Psoas muscle (tissue), 8 donors: ENCODE data around the gene DNAJB2. TPM values are rescaled to one million over a fixed set of nuclear protein-coding genes. Genes with fewer than 3 reads are reported as not detected.

Source experiments
- ATAC-seq, 4 donors: fragments of 200-7000 bp; cut with Tn5 transposase; one replicate each; pipeline ENCODE4 v1.9.1; 2020; ENCODE audit warnings: moderate library complexity in 3 of 4, mild to moderate bottlenecking in 2 of 4
- DNase-seq, 2 donors: peaks; one replicate each; pipeline ENCODE4 v3.0.0-alpha.2; 2020
- H3K27ac ChIP-seq: fragments of 200-600 bp; one replicate; pipeline ENCODE4 v1.8.0; 2022
- H3K27me3 ChIP-seq, 3 donors: fragments of 200-600 bp in 1 of 3; one replicate each; pipeline versions ENCODE4 v1.6.1 to v1.8.0; 2013 to 2022; ENCODE audit warnings: low read length in 2 of 3, mild to moderate bottlenecking in 2 of 3, moderate library complexity in 1 of 3; ENCODE audit not compliant: insufficient read depth in 3 of 3
- H3K36me3 ChIP-seq, 2 donors: fragments of 200-600 bp in 1 of 2; one replicate each; pipeline versions ENCODE4 v1.6.1 to v1.8.0; 2013 to 2022; ENCODE audit warnings: low read depth in 1 of 2, mild to moderate bottlenecking in 1 of 2, moderate library complexity in 1 of 2; ENCODE audit not compliant: insufficient read depth in 1 of 2
- H3K4me1 ChIP-seq: fragments of 200-600 bp; one replicate; pipeline ENCODE4 v1.8.0; 2022
- H3K4me3 ChIP-seq: fragments of 200-600 bp; one replicate; pipeline ENCODE4 v1.8.0; 2022; ENCODE audit warnings: mild to moderate bottlenecking
- H3K9me3 ChIP-seq: fragments of 200-600 bp; one replicate; pipeline ENCODE4 v1.8.0; 2022
- WGBS, 3 donors: extraction: QIAGEN DNeasy Blood & Tissue Kit; methylation state at CpG; one replicate each; pipeline versions ENCODE4 v1.1.6 to v1.1.7; 2013; 5-methylcytosine and 5-hydroxymethylcytosine counted together
- intact Hi-C, 2 donors: fragments of 100-400 bp; cut with DNase I; formaldehyde crosslinking; loops; one replicate each; pipeline versions ENCODE4 v1.11.0 to v1.14.2; 2022
- polyA plus RNA-seq, 3 donors: library from polyadenylated mRNA; stranded (reverse); fragments of 200-250 nt; gene quantifications; one replicate each; pipeline ENCODE4 v1.2.3, GENCODE V29; 2013
- total RNA-seq, 4 donors: library from RNA; stranded (reverse); fragmentation: NEBNext Ultra II Directional in 2 of 4; extraction: Animal tissue kit (Norgen Biotek cat#: 25700) in 2 of 4; gene quantifications; one replicate each; pipeline versions ENCODE4 v1.2.1 to v1.2.4, GENCODE V29; 2021 to 2023
- TF ChIP-seq, protein P1 (sequence below): fragments of 200-600 bp; IDR thresholded peaks from one replicate; pipeline ENCODE4 v1.8.0; 2022; ENCODE audit warnings: antibody characterized with exemption
- donor health status: healthy with polysubstance abuse.
- donor health status: DM: no; HTN: no; CAD: no; lungs with moderate emphysema.
- donor health status: Bipolar disorder and iron deficiency.
- donor health status: healthy.
- donor health status: DM: yes; HTN: yes; CAD: no.
- donor health status: DM: no; HTN: no; CAD: no.
- donor health status: DM: no; HTN: no; CAD: no.
- donor health status: DM: yes; HTN: yes; CAD: no.

The DNAJB2 gene
- total and polyA plus RNA-seq, 7 donors, result 93.1 to 204 (median 105) TPM

DNA sequence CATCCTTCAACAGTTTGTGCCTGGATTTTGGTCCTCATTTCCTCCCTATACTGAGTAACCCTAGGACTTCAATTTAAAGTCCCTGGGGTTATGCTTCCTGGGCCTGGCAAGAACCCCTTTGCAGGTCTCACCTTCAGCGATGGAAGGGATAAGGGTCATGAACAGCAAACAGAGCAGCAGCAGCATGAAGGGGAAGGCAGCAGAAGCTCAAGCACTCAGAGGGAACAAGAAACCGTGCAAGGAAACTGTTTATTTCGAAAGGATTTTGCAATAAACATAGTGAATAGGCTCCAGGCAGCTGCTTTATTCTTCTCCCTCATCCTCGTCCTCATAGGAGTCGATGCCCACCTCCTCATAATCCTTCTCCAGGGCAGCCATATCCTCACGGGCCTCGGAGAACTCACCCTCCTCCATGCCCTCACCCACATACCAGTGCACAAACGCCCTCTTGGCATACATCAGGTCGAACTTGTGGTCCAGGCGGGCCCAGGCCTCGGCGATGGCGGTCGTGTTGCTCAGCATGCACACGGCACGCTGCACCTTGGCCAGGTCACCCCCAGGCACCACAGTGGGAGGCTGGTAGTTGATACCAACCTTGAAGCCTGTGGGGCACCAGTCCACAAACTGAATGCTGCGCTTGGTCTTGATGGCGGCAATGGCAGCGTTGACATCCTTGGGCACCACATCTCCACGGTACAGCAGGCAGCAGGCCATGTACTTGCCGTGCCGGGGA, 29.0 kb upstream of the DNAJB2 start:
- ATAC-seq (no peak), DNase-seq (no peak)
- no peaks in the 10 kb centered on the region for H3K9me3 ChIP-seq
- no peaks in the 10 kb centered on the region for H3K27me3 ChIP-seq
- H3K4me3 ChIP-seq, result peak overlapping the region; percentile 75
- intact Hi-C loops, result no loop called here
- TF ChIP-seq, protein P1, sequence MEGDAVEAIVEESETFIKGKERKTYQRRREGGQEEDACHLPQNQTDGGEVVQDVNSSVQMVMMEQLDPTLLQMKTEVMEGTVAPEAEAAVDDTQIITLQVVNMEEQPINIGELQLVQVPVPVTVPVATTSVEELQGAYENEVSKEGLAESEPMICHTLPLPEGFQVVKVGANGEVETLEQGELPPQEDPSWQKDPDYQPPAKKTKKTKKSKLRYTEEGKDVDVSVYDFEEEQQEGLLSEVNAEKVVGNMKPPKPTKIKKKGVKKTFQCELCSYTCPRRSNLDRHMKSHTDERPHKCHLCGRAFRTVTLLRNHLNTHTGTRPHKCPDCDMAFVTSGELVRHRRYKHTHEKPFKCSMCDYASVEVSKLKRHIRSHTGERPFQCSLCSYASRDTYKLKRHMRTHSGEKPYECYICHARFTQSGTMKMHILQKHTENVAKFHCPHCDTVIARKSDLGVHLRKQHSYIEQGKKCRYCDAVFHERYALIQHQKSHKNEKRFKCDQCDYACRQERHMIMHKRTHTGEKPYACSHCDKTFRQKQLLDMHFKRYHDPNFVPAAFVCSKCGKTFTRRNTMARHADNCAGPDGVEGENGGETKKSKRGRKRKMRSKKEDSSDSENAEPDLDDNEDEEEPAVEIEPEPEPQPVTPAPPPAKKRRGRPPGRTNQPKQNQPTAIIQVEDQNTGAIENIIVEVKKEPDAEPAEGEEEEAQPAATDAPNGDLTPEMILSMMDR, result no peak
- peak overlapping the region; percentile 94 for H3K27ac ChIP-seq
- peaks cover 0 to 55% of the 10 kb centered on the region in 2 donors for H3K36me3 ChIP-seq
- 59 to 71% (median 66%) methylated on average over 22 of the region's 22 CpGs for WGBS, 3 donors
- H3K4me1 ChIP-seq, result peaks cover 54% of the 10 kb centered on the region

GRCh38 chr2:219251656-219252055, 27.5 kb upstream of the DNAJB2 start:
- intact Hi-C loops, result no loop called here
- 38 to 58% (median 42%) methylated on average over 6 of the region's 6 CpGs for WGBS, 3 donors
- no peaks in the 10 kb centered on the region for H3K27me3 ChIP-seq
- ATAC-seq (no peak), DNase-seq (no peak)
- peak overlapping the region; percentile 94 for H3K27ac ChIP-seq
- H3K36me3 ChIP-seq, result peaks cover 0 to 55% of the 10 kb centered on the region in 2 donors
- H3K9me3 ChIP-seq, result no peaks in the 10 kb centered on the region
- H3K4me3 ChIP-seq, result peak overlapping the region; percentile 75
- TF ChIP-seq, protein P1, result no peak
- H3K4me1 ChIP-seq, result peaks cover 48% of the 10 kb centered on the region

- no peak for DNase-seq
- TF ChIP-seq, protein P1, result no peak
- peak in 3 of 4 donors; percentile 2 to 5 (median 4) for ATAC-seq
- peak overlapping the region; percentile 94 for H3K27ac ChIP-seq
- H3K27me3 ChIP-seq, result no peaks in the 10 kb centered on the region
- H3K9me3 ChIP-seq, result no peaks in the 10 kb centered on the region
- peak overlapping the region; percentile 75 for H3K4me3 ChIP-seq
- peaks cover 0 to 51% of the 10 kb centered on the region in 2 donors for H3K36me3 ChIP-seq
- intact Hi-C loops, result no loop called here
- peaks cover 48% of the 10 kb centered on the region for H3K4me1 ChIP-seq
- WGBS, 3 donors, result 25 to 38% (median 25%) methylated on average over 5 of the region's 5 CpGs
Measured at GRCh38 chr2:219252084-219252483, 27.1 kb upstream of the DNAJB2 start.

GRCh38 chr2:219252570-219252899, 26.6 kb upstream of the DNAJB2 start:
- ATAC-seq (peak in 3 of 4 donors; percentile 0 to 4 (median 1)), DNase-seq (peak in 1 of 2 donors; percentile 53)
- TF ChIP-seq, protein P1, result no peak
- Histone ChIP-seq H3K4me1 (peaks cover 47% of the 10 kb centered on the region), H3K4me3 (peak overlapping the region; percentile 75), H3K27me3 (no peaks in the 10 kb centered on the region), H3K27ac (peak overlapping the region; percentile 94), H3K9me3 (no peaks in the 10 kb centered on the region), H3K36me3 (peaks cover 0 to 46% of the 10 kb centered on the region in 2 donors)
- intact Hi-C loops, result no loop called here
- WGBS, 3 donors, result 4 to 6% (median 5%) methylated on average over 9 of the region's 9 CpGs
